Lung (tissue), 12 donors: ENCODE results near the gene SCN5A. TPM values are rescaled to one million over a fixed set of nuclear protein-coding genes. Genes with fewer than 3 reads are reported as not detected.

Experiments used
- ATAC-seq: fragments of 200-7000 bp; cut with Tn5 transposase; one replicate; pipeline ENCODE4 v1.9.1; 2020; ENCODE audit warnings: moderate number of reproducible peaks; ENCODE audit not compliant: insufficient read depth, low FRiP score
- DNase-seq, 3 donors: peaks; one replicate each; pipeline ENCODE4 v3.0.0-alpha.2; 2013 to 2017
- H3K27ac ChIP-seq, 2 donors: one replicate each; pipeline ENCODE4 v1.5.1; 2013; ENCODE audit warnings: mild to moderate bottlenecking in 2 of 2, moderate library complexity in 2 of 2, control low read depth in 1 of 2, inconsistent platforms in 1 of 2, low read depth in 1 of 2, low read length in 1 of 2
- H3K27me3 ChIP-seq, 3 donors: one replicate each; pipeline ENCODE4 v1.5.1; 2013; ENCODE audit warnings: low read length in 2 of 3; ENCODE audit not compliant: control insufficient read depth in 3 of 3, insufficient read depth in 3 of 3
- H3K36me3 ChIP-seq, 4 donors: one replicate each; pipeline ENCODE4 v1.5.1; 2013; ENCODE audit warnings: low read length in 4 of 4, mild to moderate bottlenecking in 1 of 4, moderate library complexity in 1 of 4; ENCODE audit not compliant: control insufficient read depth in 4 of 4, insufficient read depth in 4 of 4
- H3K4me1 ChIP-seq, 5 donors: one replicate each; pipeline ENCODE4 v1.5.1; 2013; ENCODE audit warnings: low read length in 5 of 5, mild to moderate bottlenecking in 2 of 5, moderate library complexity in 1 of 5; ENCODE audit not compliant: control insufficient read depth in 5 of 5, insufficient read depth in 5 of 5
- H3K4me3 ChIP-seq: one replicate; pipeline ENCODE4 v1.5.1; 2013; ENCODE audit warnings: mild to moderate bottlenecking, control low read depth, moderate library complexity
- H3K9ac ChIP-seq, 2 donors: one replicate each; pipeline ENCODE4 v1.5.1; 2013; ENCODE audit warnings: low read length in 2 of 2, control low read depth in 1 of 2; ENCODE audit not compliant: insufficient read depth in 1 of 2
- H3K9me3 ChIP-seq, 4 donors: one replicate each; pipeline ENCODE4 v1.5.1; 2013; ENCODE audit warnings: low read length in 3 of 4, mild to moderate bottlenecking in 1 of 4, moderate library complexity in 1 of 4; ENCODE audit not compliant: control insufficient read depth in 4 of 4, insufficient read depth in 3 of 4
- CTCF ChIP-seq: IDR thresholded peaks from 2 replicates; pipeline ENCODE4 v1.5.1; 2012; ENCODE audit warnings: mild to moderate bottlenecking; ENCODE audit errors: control extremely low read depth, extremely low read depth
- WGBS, 2 donors: extraction: QIAGEN DNeasy Blood & Tissue Kit; methylation state at CpG; one replicate each; pipeline ENCODE4 v1.1.7; 2013; 5-methylcytosine and 5-hydroxymethylcytosine counted together
- polyA plus RNA-seq, 2 donors: library from polyadenylated mRNA; stranded (reverse); fragments of 200-250 nt; gene quantifications; one replicate each; pipeline ENCODE4 v1.2.1, GENCODE V29; 2013
- total RNA-seq, 2 donors: library from RNA; depleted of rRNA in 1 of 2; stranded (reverse); fragments of >200 nt in 1 of 2; gene quantifications; one replicate each; pipeline ENCODE4 v1.2.1, GENCODE V29; 2014 to 2021
- donor health status: control.
- donor health status: control.
- donor health status: Bipolar disorder and iron deficiency.
- donor health status: healthy.
- donor health status: DM: yes; HTN: yes; CAD: no.

Gene SCN5A
- total and polyA plus RNA-seq, 4 donors = 0.02 to 2.5 (median 0.37) TPM

- no peaks in the 10 kb centered on the region for H3K9me3 ChIP-seq
- 43 to 78% methylated on average over 5 of the region's 5 CpGs for WGBS, 2 donors
- ATAC-seq = no peak
Measured at GRCh38 chr3:38637906-38638305, 11.6 kb downstream of the SCN5A start.

GRCh38 chr3:38636881-38637280, 12.6 kb downstream of the SCN5A start:
- no peaks in the 10 kb centered on the region for H3K36me3 ChIP-seq
- ATAC-seq (no peak), DNase-seq (no peak)
- no peak for TF ChIP-seq CTCF
- H3K27ac ChIP-seq = no peak overlapping the region
- H3K27me3 ChIP-seq = peaks cover 4 to 9% (median 5%) of the 10 kb centered on the region in 3 donors
- H3K9me3 ChIP-seq = peaks cover 0 to 3% (median 0%) of the 10 kb centered on the region in 4 donors
- no peak overlapping the region for H3K4me3 ChIP-seq
- no peak overlapping the region for H3K9ac ChIP-seq
- H3K4me1 ChIP-seq = peaks cover 0 to 4% (median 0%) of the 10 kb centered on the region in 5 donors
- 74 to 91% methylated on average over 6 of the region's 6 CpGs for WGBS, 2 donors

More at GRCh38 chr3:38637906-38638305, 11.6 kb downstream of the SCN5A start:
- no peaks in the 10 kb centered on the region for H3K36me3 ChIP-seq
- TF ChIP-seq CTCF = no peak
- H3K4me3 ChIP-seq = no peak overlapping the region
- no peak for DNase-seq
- H3K4me1 ChIP-seq = peaks cover 0 to 4% (median 0%) of the 10 kb centered on the region in 5 donors
- peak overlapping the region in 1 of 2 donors; percentile 62 for H3K27ac ChIP-seq
- H3K27me3 ChIP-seq = peaks cover 4 to 9% (median 5%) of the 10 kb centered on the region in 3 donors
- H3K9ac ChIP-seq = no peak overlapping the region

GRCh38 chr3:38636464-38636863, 13.0 kb downstream of the SCN5A start:
- Histone ChIP-seq H3K27ac (no peak overlapping the region), H3K27me3 (peaks cover 4 to 9% (median 5%) of the 10 kb centered on the region in 3 donors), H3K9me3 (peaks cover 0 to 3% (median 0%) of the 10 kb centered on the region in 4 donors), H3K9ac (no peak overlapping the region), H3K4me3 (no peak overlapping the region), H3K4me1 (peaks cover 0 to 4% (median 0%) of the 10 kb centered on the region in 5 donors), H3K36me3 (no peaks in the 10 kb centered on the region)
- ATAC-seq (no peak), DNase-seq (no peak)
- WGBS, 2 donors = 74 to 87% methylated on average over 7 of the region's 7 CpGs
- TF ChIP-seq CTCF = no peak

- 48 to 49% methylated on average over 11 of the region's 11 CpGs for WGBS, 2 donors
- ATAC-seq (no peak), DNase-seq (peak in 2 of 3 donors; percentile 6 to 20)
- Histone ChIP-seq H3K9me3 (peaks cover 0 to 3% (median 0%) of the 10 kb centered on the region in 4 donors), H3K4me1 (peaks cover 0 to 11% (median 6%) of the 10 kb centered on the region in 5 donors), H3K27me3 (peaks cover 0 to 9% (median 0%) of the 10 kb centered on the region in 3 donors), H3K4me3 (no peak overlapping the region), H3K36me3 (no peaks in the 10 kb centered on the region), H3K9ac (no peak overlapping the region), H3K27ac (peak overlapping the region in 1 of 2 donors; percentile 60)
- TF ChIP-seq CTCF = no peak
Measured at GRCh38 chr3:38634111-38634510, 15.4 kb downstream of the SCN5A start.
